GM19193 (cell line): Measurements from ENCODE around the gene SCN10A.

Experiments used
- POLR2A ChIP-seq: IDR thresholded peaks from 4 replicates; pipeline ENCODE4 v1.6.1; 2011; ENCODE audit not compliant: insufficient read depth, insufficient read length; ENCODE audit errors: extremely low read depth

The SCN10A gene

GRCh38 chr3:38707730-38708129, 108.3 kb downstream of the SCN10A start:
- TF ChIP-seq POLR2A = no peak

GRCh38 chr3:38706961-38707360, 109.1 kb downstream of the SCN10A start:
- TF ChIP-seq POLR2A = no peak

GRCh38 chr3:38702231-38702630, 113.8 kb downstream of the SCN10A start:
- no peak for TF ChIP-seq POLR2A

- TF ChIP-seq POLR2A = no peak
These were observed 117.3 kb downstream of the SCN10A start for GRCh38 chr3:38698760-38699159.

GRCh38 chr3:38698061-38698460, 118.0 kb downstream of the SCN10A start:
- no peak for TF ChIP-seq POLR2A

GRCh38 chr3:38696034-38696433, 120.0 kb downstream of the SCN10A start:
- TF ChIP-seq POLR2A = no peak

- no peak for TF ChIP-seq POLR2A
These were observed 125.8 kb downstream of the SCN10A start for GRCh38 chr3:38690185-38690584.

GRCh38 chr3:38689774-38690173, 126.2 kb downstream of the SCN10A start:
- no peak for TF ChIP-seq POLR2A

- no peak for TF ChIP-seq POLR2A
These were observed 126.7 kb downstream of the SCN10A start for GRCh38 chr3:38689346-38689745.

- no peak for TF ChIP-seq POLR2A
These were observed 128.7 kb downstream of the SCN10A start for GRCh38 chr3:38687321-38687720.

- no peak for TF ChIP-seq POLR2A
These were observed 131.5 kb downstream of the SCN10A start for GRCh38 chr3:38684546-38684945.

GRCh38 chr3:38669668-38670067, 146.3 kb downstream of the SCN10A start:
- no peak for TF ChIP-seq POLR2A

GRCh38 chr3:38662544-38662943, 153.5 kb downstream of the SCN10A start:
- no peak for TF ChIP-seq POLR2A

GRCh38 chr3:38658841-38659240, 157.2 kb downstream of the SCN10A start:
- TF ChIP-seq POLR2A = no peak

GRCh38 chr3:38657369-38657768, 158.6 kb downstream of the SCN10A start:
- TF ChIP-seq POLR2A = no peak

GRCh38 chr3:38655708-38656300, 160.2 kb downstream of the SCN10A start:
- TF ChIP-seq POLR2A = no peak

GRCh38 chr3:38653685-38654537, 162.1 kb downstream of the SCN10A start:
- no peak for TF ChIP-seq POLR2A

- TF ChIP-seq POLR2A = no peak
These were observed 163.1 kb downstream of the SCN10A start for GRCh38 chr3:38652934-38653333.
